ENCODE results near the gene IL1R1. TPM values are rescaled to one million over a fixed set of nuclear protein-coding genes. Genes with fewer than 3 reads are reported as not detected.

The IL1R1 gene
- total RNA-seq, 1 experiment from 2014 or later: 5.2 TPM

DNA sequence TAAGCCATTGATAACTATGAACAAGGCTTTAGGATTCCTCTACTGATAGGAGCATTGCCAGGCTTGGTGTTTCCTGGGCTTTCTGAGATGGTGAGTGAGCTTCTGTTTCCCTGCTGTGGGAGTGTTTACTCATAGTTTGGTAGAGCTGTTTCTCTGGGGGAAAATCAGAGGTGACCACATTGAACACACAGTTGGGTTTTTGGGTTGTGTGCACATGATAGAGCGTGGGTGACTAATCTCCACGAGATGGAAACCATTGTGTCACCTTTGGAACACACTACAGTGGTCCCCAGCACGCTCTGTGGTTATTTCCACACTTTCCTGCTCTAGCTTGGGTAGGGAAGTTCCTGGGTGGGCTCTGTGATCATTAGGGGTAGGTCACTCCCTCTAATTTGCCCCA is 5.4 kb downstream of the IL1R1 start:
- ChIA-PET CTCF (interaction anchor here (0.5 to 0.6 kb wide), 2 partner anchors 18 to 37 kb away, joined by 3 to 6 read pairs; no protein-coding TSS in a partner anchor), POLR2A (no interaction called here)
- Mint-ChIP-seq H3K9me3 (ENCODE audit: unreplicated experiment) (peaks cover 15% of the 10 kb centered on the region), H3K27me3 (ENCODE audit: insufficient read depth, unreplicated experiment) (no peaks in the 10 kb centered on the region), H3K4me3 (ENCODE audit: unreplicated experiment) (no peak overlapping the region), H3K4me1 (ENCODE audit: insufficient read depth, unreplicated experiment) (no peaks in the 10 kb centered on the region), H3K36me3 (ENCODE audit: insufficient read depth, unreplicated experiment) (peaks cover 6% of the 10 kb centered on the region), H3K27ac (ENCODE audit: low read depth, unreplicated experiment) (no peak overlapping the region)
- DNase-seq (ENCODE audit: unreplicated experiment): no peak
- TF ChIP-seq, protein P1, sequence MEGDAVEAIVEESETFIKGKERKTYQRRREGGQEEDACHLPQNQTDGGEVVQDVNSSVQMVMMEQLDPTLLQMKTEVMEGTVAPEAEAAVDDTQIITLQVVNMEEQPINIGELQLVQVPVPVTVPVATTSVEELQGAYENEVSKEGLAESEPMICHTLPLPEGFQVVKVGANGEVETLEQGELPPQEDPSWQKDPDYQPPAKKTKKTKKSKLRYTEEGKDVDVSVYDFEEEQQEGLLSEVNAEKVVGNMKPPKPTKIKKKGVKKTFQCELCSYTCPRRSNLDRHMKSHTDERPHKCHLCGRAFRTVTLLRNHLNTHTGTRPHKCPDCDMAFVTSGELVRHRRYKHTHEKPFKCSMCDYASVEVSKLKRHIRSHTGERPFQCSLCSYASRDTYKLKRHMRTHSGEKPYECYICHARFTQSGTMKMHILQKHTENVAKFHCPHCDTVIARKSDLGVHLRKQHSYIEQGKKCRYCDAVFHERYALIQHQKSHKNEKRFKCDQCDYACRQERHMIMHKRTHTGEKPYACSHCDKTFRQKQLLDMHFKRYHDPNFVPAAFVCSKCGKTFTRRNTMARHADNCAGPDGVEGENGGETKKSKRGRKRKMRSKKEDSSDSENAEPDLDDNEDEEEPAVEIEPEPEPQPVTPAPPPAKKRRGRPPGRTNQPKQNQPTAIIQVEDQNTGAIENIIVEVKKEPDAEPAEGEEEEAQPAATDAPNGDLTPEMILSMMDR (IDR thresholded peaks at IDR 0.05; ENCODE audit: unreplicated experiment): no peak
- intact Hi-C loops (cut with micrococcal nuclease): no loop called here
- BruUV-seq (replicated peaks): no TSS peak

DNA sequence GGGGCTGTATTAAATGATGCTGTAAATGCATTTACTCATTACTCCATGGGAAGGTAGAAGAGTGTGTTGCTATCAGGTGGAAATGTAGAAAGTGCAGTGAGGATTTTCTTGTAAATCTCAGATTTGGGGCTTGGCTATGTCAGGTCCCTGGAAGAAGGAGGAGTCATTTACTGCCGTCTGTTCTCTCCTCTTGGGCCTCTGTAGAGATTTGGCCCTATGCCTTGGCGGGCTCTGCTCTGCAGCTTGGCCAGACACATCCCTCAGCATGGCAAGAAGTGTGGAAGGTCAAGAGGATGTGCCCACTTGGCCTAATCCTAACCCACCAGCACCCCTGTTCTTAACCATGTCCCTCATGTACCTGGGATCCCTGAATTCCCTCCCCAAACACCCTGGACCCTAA is 6.7 kb downstream of the IL1R1 start:
- peaks cover 3% of the 10 kb centered on the region for H3K4me1 Mint-ChIP-seq (ENCODE audit: insufficient read depth, unreplicated experiment)
- intact Hi-C loops (cut with micrococcal nuclease): no loop called here
- H3K27me3 Mint-ChIP-seq (ENCODE audit: insufficient read depth, unreplicated experiment): no peaks in the 10 kb centered on the region
- no TSS peak for BruUV-seq (replicated peaks)
- peaks cover 15% of the 10 kb centered on the region for H3K9me3 Mint-ChIP-seq (ENCODE audit: unreplicated experiment)
- no peak for DNase-seq (ENCODE audit: unreplicated experiment)
- CTCF ChIA-PET: no interaction called here
- POLR2A ChIA-PET: interaction anchor here (0.9 kb wide), 1 partner anchor 17 kb away, joined by 3 read pairs; no protein-coding TSS in a partner anchor
- TF ChIP-seq, protein P1 (IDR thresholded peaks at IDR 0.05; ENCODE audit: unreplicated experiment): no peak
- H3K27ac Mint-ChIP-seq (ENCODE audit: low read depth, unreplicated experiment): no peak overlapping the region
- no peak overlapping the region for H3K4me3 Mint-ChIP-seq (ENCODE audit: unreplicated experiment)
- peaks cover 6% of the 10 kb centered on the region for H3K36me3 Mint-ChIP-seq (ENCODE audit: insufficient read depth, unreplicated experiment)

DNA sequence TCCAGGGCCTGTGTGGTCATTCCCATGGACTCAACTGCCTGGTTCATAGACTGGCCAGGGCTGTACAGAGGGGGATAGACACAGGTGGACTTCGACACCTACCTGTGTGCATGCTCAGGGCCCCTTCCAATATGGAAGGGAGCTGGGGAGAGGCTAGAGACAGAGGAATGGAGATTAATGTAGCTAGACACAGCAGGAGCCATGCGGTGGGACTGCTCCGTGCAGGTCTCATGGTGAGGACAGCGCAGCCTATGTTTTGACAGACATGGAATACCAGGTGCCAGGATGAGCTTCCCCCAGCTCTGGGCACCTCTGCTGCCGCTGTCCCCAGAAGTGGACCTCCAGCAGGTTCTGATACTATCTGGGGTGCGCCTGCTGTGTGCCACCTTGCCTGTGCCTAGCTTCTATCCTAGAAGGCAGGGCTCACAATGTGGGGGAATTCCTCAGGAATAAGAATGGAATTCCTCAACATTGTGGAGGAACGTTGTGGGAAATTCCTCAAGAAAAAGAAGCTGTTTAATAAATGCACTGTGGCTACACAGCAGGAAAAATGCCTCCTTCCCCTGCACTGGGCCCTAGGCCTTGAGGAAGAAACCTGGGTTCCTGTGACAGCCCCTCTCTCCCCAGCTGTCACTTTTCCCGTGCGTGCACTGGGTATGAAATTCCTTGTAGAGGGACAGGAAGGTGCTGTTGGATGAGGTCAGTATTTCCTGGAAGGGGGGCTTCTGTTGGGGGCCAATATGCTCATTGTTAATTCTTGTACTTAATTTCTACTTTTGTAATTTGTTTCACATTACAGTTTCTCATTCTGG is 7.3 kb downstream of the IL1R1 start:
- ChIA-PET CTCF (no interaction called here), POLR2A (interaction anchor here (0.9 to 1.0 kb wide), 2 partner anchors 17 to 27 kb away, joined by 3 read pairs; no protein-coding TSS in a partner anchor)
- DNase-seq (ENCODE audit: unreplicated experiment): no peak
- no TSS peak for BruUV-seq (replicated peaks)
- TF ChIP-seq, protein P1 (IDR thresholded peaks at IDR 0.05; ENCODE audit: unreplicated experiment): no peak
- intact Hi-C loops (cut with micrococcal nuclease): no loop called here
- Mint-ChIP-seq H3K4me3 (ENCODE audit: unreplicated experiment) (no peak overlapping the region), H3K36me3 (ENCODE audit: insufficient read depth, unreplicated experiment) (peaks cover 2% of the 10 kb centered on the region), H3K27ac (ENCODE audit: low read depth, unreplicated experiment) (no peak overlapping the region), H3K27me3 (ENCODE audit: insufficient read depth, unreplicated experiment) (no peaks in the 10 kb centered on the region), H3K9me3 (ENCODE audit: unreplicated experiment) (peaks cover 15% of the 10 kb centered on the region), H3K4me1 (ENCODE audit: insufficient read depth, unreplicated experiment) (peaks cover 9% of the 10 kb centered on the region)

DNA sequence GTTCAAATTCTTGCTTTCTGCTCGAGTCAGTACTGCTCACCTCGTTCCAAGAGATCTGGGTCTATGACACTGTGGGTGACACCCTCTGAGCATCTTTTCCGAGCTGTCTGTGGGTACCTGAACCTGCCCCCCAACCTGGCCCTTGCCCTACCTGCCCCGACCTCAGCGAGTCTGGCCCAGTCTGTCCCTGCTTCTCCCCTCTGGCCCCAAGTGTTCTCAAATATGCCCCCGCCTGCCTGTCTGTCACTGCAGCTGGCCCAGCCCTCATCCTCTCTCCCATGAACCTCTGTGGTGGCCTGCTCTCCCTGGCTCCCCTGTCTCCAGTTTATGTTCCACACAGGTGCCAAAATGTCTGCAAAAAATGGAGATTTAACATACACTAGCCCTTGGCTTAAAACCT is 11.8 kb downstream of the IL1R1 start:
- intact Hi-C loops (cut with micrococcal nuclease): no loop called here
- POLR2A ChIA-PET: interaction anchor here (3.7 kb wide), 1 partner anchor 12 kb away, joined by 29 read pairs; the partner anchor contains the start of gene IL1R1
- DNase-seq (ENCODE audit: unreplicated experiment): no peak
- H3K27me3 Mint-ChIP-seq (ENCODE audit: insufficient read depth, unreplicated experiment): no peaks in the 10 kb centered on the region
- H3K4me1 Mint-ChIP-seq (ENCODE audit: insufficient read depth, unreplicated experiment): peaks cover 30% of the 10 kb centered on the region
- no peak overlapping the region for H3K4me3 Mint-ChIP-seq (ENCODE audit: unreplicated experiment)
- no TSS peak for BruUV-seq (replicated peaks)
- peaks cover 10% of the 10 kb centered on the region for H3K36me3 Mint-ChIP-seq (ENCODE audit: insufficient read depth, unreplicated experiment)
- peak overlapping the region; percentile 94 for H3K27ac Mint-ChIP-seq (ENCODE audit: low read depth, unreplicated experiment)
- H3K9me3 Mint-ChIP-seq (ENCODE audit: unreplicated experiment): peaks cover 13% of the 10 kb centered on the region
- TF ChIP-seq, protein P1 (IDR thresholded peaks at IDR 0.05; ENCODE audit: unreplicated experiment): no peak
- CTCF ChIA-PET: interaction anchor here (0.7 to 7.6 kb wide), 8 partner anchors 9 to 134 kb away, joined by 3 to 53 read pairs (median 4); no protein-coding TSS in a partner anchor

All from MCF 10A (cell line).